Naive thymus-derived CD4-positive, alpha-beta T cell (primary cell): Measurements from ENCODE around the gene OGFOD1. TPM values are rescaled to one million over a fixed set of nuclear protein-coding genes. Genes with fewer than 3 reads are reported as not detected.

Experiments
- ATAC-seq: fragments of 150-1000 bp; cut with Tn5 transposase; 2 replicates; pipeline ENCODE4 v1.10.0; 2021; ENCODE audit warnings: mild to moderate bottlenecking, moderate library complexity
- CTCF ChIA-PET: fragments of 350-600 bp; sonication (Branson Sonifier 250); formaldehyde crosslinking; loops from one replicate; lab custom pipeline; 2021; ENCODE audit warnings: antibody characterized with exemption; lab: Charles Lee
- POLR2A ChIA-PET: fragments of 350-600 bp; sonication (Branson Sonifier 250); formaldehyde crosslinking; loops from one replicate; lab custom pipeline; 2021; ENCODE audit warnings: antibody characterized with exemption, inconsistent platforms; lab: Charles Lee
- DNase-seq, 9 donors: peaks; one replicate each; pipeline versions ENCODE4 v3.0.0 to v3.0.0-alpha.2; 2020 to 2022; ENCODE audit warnings: mixed read lengths in 1 of 9
- H3K27ac ChIP-seq: one replicate; pipeline ENCODE4 v1.7.0; 2013; ENCODE audit warnings: mild to moderate bottlenecking, low read depth, low read length, moderate library complexity
- H3K27me3 ChIP-seq, 2 donors: one replicate each; pipeline ENCODE4 v1.7.0; 2013; ENCODE audit warnings: low read length in 2 of 2, mild to moderate bottlenecking in 2 of 2, moderate library complexity in 2 of 2; ENCODE audit not compliant: control insufficient read depth in 2 of 2, insufficient read depth in 2 of 2
- H3K36me3 ChIP-seq, 3 experiments: 1 replicate in 2 of 3; 2 replicates in 1 of 3; pipeline ENCODE4 v1.7.0; 2013; ENCODE audit warnings: low read length in 3 of 3, mild to moderate bottlenecking in 3 of 3, moderate library complexity in 1 of 3; ENCODE audit not compliant: insufficient read depth in 3 of 3, control insufficient read depth in 2 of 3
- H3K4me1 ChIP-seq, 2 donors: one replicate each; pipeline ENCODE4 v1.7.0; 2013; ENCODE audit warnings: low read length in 2 of 2, mild to moderate bottlenecking in 2 of 2, moderate library complexity in 1 of 2; ENCODE audit not compliant: control insufficient read depth in 2 of 2, insufficient read depth in 2 of 2
- H3K4me3 ChIP-seq: 2 replicates; pipeline ENCODE4 v1.7.0; 2013; ENCODE audit warnings: mild to moderate bottlenecking, low read length
- H3K9me3 ChIP-seq, 3 experiments: 1 replicate in 2 of 3; 2 replicates in 1 of 3; pipeline ENCODE4 v1.7.0; 2013; ENCODE audit warnings: low read length in 3 of 3; ENCODE audit not compliant: control insufficient read depth in 2 of 3
- H3K27ac Mint-ChIP-seq, 9 donors: one replicate each; pipeline ENCODE4 v1.8.0; 2020 to 2022; ENCODE audit warnings: mixed read lengths in 9 of 9, mild to moderate bottlenecking in 8 of 9, moderate library complexity in 5 of 9, inconsistent platforms in 2 of 9
- H3K27me3 Mint-ChIP-seq, 5 donors: one replicate each; pipeline ENCODE4 v1.8.0; 2021 to 2022; ENCODE audit warnings: mixed read lengths in 5 of 5, mild to moderate bottlenecking in 1 of 5
- H3K36me3 Mint-ChIP-seq, 5 donors: one replicate each; pipeline ENCODE4 v1.8.0; 2020 to 2022; ENCODE audit warnings: mixed read lengths in 5 of 5, mild to moderate bottlenecking in 3 of 5, inconsistent platforms in 1 of 5
- H3K4me1 Mint-ChIP-seq, 7 donors: one replicate each; pipeline ENCODE4 v1.8.0; 2020 to 2022; ENCODE audit warnings: mixed read lengths in 7 of 7, mild to moderate bottlenecking in 3 of 7, inconsistent platforms in 1 of 7
- H3K4me3 Mint-ChIP-seq, 10 donors: one replicate each; pipeline ENCODE4 v1.8.0; 2020 to 2022; ENCODE audit warnings: mild to moderate bottlenecking in 10 of 10, mixed read lengths in 10 of 10, moderate library complexity in 6 of 10, inconsistent platforms in 2 of 10
- H3K9me3 Mint-ChIP-seq, 11 donors: one replicate each; pipeline ENCODE4 v1.8.0; 2020 to 2022; ENCODE audit warnings: mixed read lengths in 11 of 11, mild to moderate bottlenecking in 4 of 11, inconsistent platforms in 1 of 11, moderate library complexity in 1 of 11
- intact Hi-C, 2 donors: fragments of 100-400 bp; cut with micrococcal nuclease; formaldehyde crosslinking; loops; one replicate each; pipeline ENCODE4 v1.15.1; 2023
- polyA plus RNA-seq, 2 donors: library from polyadenylated mRNA; unstranded; fragments of 300-500 nt; fragmentation: Illumina TruSeq; gene quantifications; one replicate each; pipeline ENCODE4 v1.2.3, GENCODE V29; 2021
- total RNA-seq, 6 experiments: library from RNA in 5 of 6; stranded (reverse) in 5 of 6; gene quantifications; 1 replicate in 5 of 6; 2 replicates in 1 of 6; pipeline ENCODE4 v1.2.3 and lab custom pipeline; 2021 to 2026

The OGFOD1 gene
- total and polyA plus RNA-seq, 7 experiments from 2014 or later: 23.8 to 106 (median 45.3) TPM

- POLR2A ChIA-PET: no interaction called here
- H3K9me3 ChIP-seq: no peaks in the 10 kb centered on the region
- H3K36me3 ChIP-seq: peaks cover 6 to 39% (median 11%) of the 10 kb centered on the region in 3 experiments
- Mint-ChIP-seq H3K4me3 (no peak overlapping the region), H3K9me3 (peaks cover 0 to 2% (median 0%) of the 10 kb centered on the region in 11 donors), H3K36me3 (peaks cover 10 to 57% (median 20%) of the 10 kb centered on the region in 5 donors), H3K27ac (no peak overlapping the region), H3K4me1 (peaks cover 8 to 28% (median 14%) of the 10 kb centered on the region in 7 donors), H3K27me3 (no peaks in the 10 kb centered on the region)
- H3K4me3 ChIP-seq: no peak overlapping the region
- no peaks in the 10 kb centered on the region for H3K27me3 ChIP-seq
- no peak overlapping the region for H3K27ac ChIP-seq
- ATAC-seq: no peak
- intact Hi-C loops: no loop called here
- H3K4me1 ChIP-seq: no peaks in the 10 kb centered on the region
- DNase-seq: no peak
- CTCF ChIA-PET: no interaction called here
Measured at GRCh38 chr16:56411624-56412023, 39.7 kb upstream of the OGFOD1 start.

- Mint-ChIP-seq H3K9me3 (peaks cover 0 to 2% (median 0%) of the 10 kb centered on the region in 11 donors), H3K27ac (no peak overlapping the region), H3K27me3 (no peaks in the 10 kb centered on the region), H3K4me3 (no peak overlapping the region), H3K4me1 (peaks cover 8 to 28% (median 14%) of the 10 kb centered on the region in 7 donors), H3K36me3 (peaks cover 10 to 49% (median 13%) of the 10 kb centered on the region in 5 donors)
- Histone ChIP-seq H3K36me3 (peaks cover 2 to 30% (median 6%) of the 10 kb centered on the region in 3 experiments), H3K4me1 (no peaks in the 10 kb centered on the region), H3K27ac (no peak overlapping the region), H3K9me3 (no peaks in the 10 kb centered on the region), H3K27me3 (no peaks in the 10 kb centered on the region), H3K4me3 (no peak overlapping the region)
- CTCF ChIA-PET: interaction anchor here (0.6 to 0.9 kb wide), 2 partner anchors 145 to 289 kb away, joined by 3 to 4 read pairs; no protein-coding TSS in a partner anchor
- ATAC-seq: no peak
- intact Hi-C loops: no loop called here
- POLR2A ChIA-PET: no interaction called here
- DNase-seq: no peak
Measured at GRCh38 chr16:56413381-56413780, 38.0 kb upstream of the OGFOD1 start.

GRCh38 chr16:56414366-56414765 lies 37.0 kb upstream of the OGFOD1 start:
- H3K4me3 Mint-ChIP-seq: no peak overlapping the region
- Histone ChIP-seq H3K27ac (no peak overlapping the region), H3K9me3 (no peaks in the 10 kb centered on the region), H3K4me1 (no peaks in the 10 kb centered on the region), H3K4me3 (no peak overlapping the region), H3K36me3 (peaks cover 0 to 20% (median 0%) of the 10 kb centered on the region in 3 experiments), H3K27me3 (no peaks in the 10 kb centered on the region)
- no peaks in the 10 kb centered on the region for H3K27me3 Mint-ChIP-seq
- ATAC-seq (no peak), DNase-seq (no peak)
- ChIA-PET POLR2A (no interaction called here), CTCF (interaction anchor here (0.9 kb wide), 1 partner anchor 288 kb away, joined by 3 read pairs; no protein-coding TSS in a partner anchor)
- intact Hi-C loops: no loop called here
- peaks cover 3 to 39% (median 12%) of the 10 kb centered on the region in 5 donors for H3K36me3 Mint-ChIP-seq
- H3K9me3 Mint-ChIP-seq: peaks cover 0 to 2% (median 0%) of the 10 kb centered on the region in 11 donors
- peaks cover 8 to 32% (median 14%) of the 10 kb centered on the region in 7 donors for H3K4me1 Mint-ChIP-seq
- H3K27ac Mint-ChIP-seq: no peak overlapping the region

GRCh38 chr16:56415875-56416274 lies 35.5 kb upstream of the OGFOD1 start:
- H3K27me3 ChIP-seq: no peaks in the 10 kb centered on the region
- POLR2A ChIA-PET: no interaction called here
- H3K9me3 ChIP-seq: no peaks in the 10 kb centered on the region
- H3K27ac Mint-ChIP-seq: peak overlapping the region in 3 of 9 donors; percentile 3 to 34 (median 10)
- peaks cover 0 to 35% (median 12%) of the 10 kb centered on the region in 5 donors for H3K36me3 Mint-ChIP-seq
- peaks cover 0 to 2% (median 0%) of the 10 kb centered on the region in 11 donors for H3K9me3 Mint-ChIP-seq
- H3K4me3 Mint-ChIP-seq: no peak overlapping the region
- intact Hi-C loops: no loop called here
- DNase-seq: no peak
- peaks cover 0 to 16% (median 0%) of the 10 kb centered on the region in 3 experiments for H3K36me3 ChIP-seq
- no peak overlapping the region for H3K27ac ChIP-seq
- no peak for ATAC-seq
- H3K4me3 ChIP-seq: no peak overlapping the region
- H3K4me1 ChIP-seq: no peaks in the 10 kb centered on the region
- peaks cover 16 to 42% (median 21%) of the 10 kb centered on the region in 7 donors for H3K4me1 Mint-ChIP-seq
- CTCF ChIA-PET: interaction anchor here (0.6 kb wide), 1 partner anchor 467 kb away, joined by 3 read pairs; no protein-coding TSS in a partner anchor
- H3K27me3 Mint-ChIP-seq: no peaks in the 10 kb centered on the region

GRCh38 chr16:56417138-56417537 lies 34.2 kb upstream of the OGFOD1 start:
- no peaks in the 10 kb centered on the region for H3K27me3 ChIP-seq
- Mint-ChIP-seq H3K36me3 (peaks cover 0 to 27% (median 7%) of the 10 kb centered on the region in 5 donors), H3K27me3 (no peaks in the 10 kb centered on the region), H3K9me3 (peaks cover 0 to 2% (median 0%) of the 10 kb centered on the region in 11 donors), H3K4me3 (no peak overlapping the region), H3K4me1 (peaks cover 24 to 51% (median 29%) of the 10 kb centered on the region in 7 donors), H3K27ac (no peak overlapping the region)
- DNase-seq (no peak), ATAC-seq (no peak)
- ChIA-PET POLR2A (interaction anchor here (0.6 kb wide), 1 partner anchor 18 kb away, joined by 3 read pairs; no protein-coding TSS in a partner anchor), CTCF (no interaction called here)
- intact Hi-C loops: no loop called here
- no peaks in the 10 kb centered on the region for H3K9me3 ChIP-seq
- H3K36me3 ChIP-seq: peaks cover 0 to 11% (median 0%) of the 10 kb centered on the region in 3 experiments
- no peaks in the 10 kb centered on the region for H3K4me1 ChIP-seq
- no peak overlapping the region for H3K27ac ChIP-seq
- H3K4me3 ChIP-seq: no peak overlapping the region

GRCh38 chr16:56419740-56420548 lies 31.4 kb upstream of the OGFOD1 start:
- H3K9me3 ChIP-seq: no peaks in the 10 kb centered on the region
- peaks cover 0 to 11% (median 0%) of the 10 kb centered on the region in 5 donors for H3K36me3 Mint-ChIP-seq
- no peaks in the 10 kb centered on the region for H3K36me3 ChIP-seq
- H3K27ac ChIP-seq: no peak overlapping the region
- intact Hi-C loops: loop anchor here (10.0 kb wide), 3 partner anchors 225 to 1315 kb away; partner anchors contain the start of genes GNAO1 (in 1 of the 2) and KATNB1 (in 1 of the 2)
- no peaks in the 10 kb centered on the region for H3K9me3 Mint-ChIP-seq
- no peak for DNase-seq
- no peaks in the 10 kb centered on the region for H3K27me3 Mint-ChIP-seq
- no peak overlapping the region for H3K4me3 ChIP-seq
- POLR2A ChIA-PET: no interaction called here
- H3K27me3 ChIP-seq: no peaks in the 10 kb centered on the region
- CTCF ChIA-PET: interaction anchor here (0.6 kb wide), 1 partner anchor 37 kb away, joined by 4 read pairs; no protein-coding TSS in a partner anchor
- H3K4me1 ChIP-seq: peaks cover 6 to 8% of the 10 kb centered on the region in 2 donors
- peaks cover 45 to 59% (median 52%) of the 10 kb centered on the region in 7 donors for H3K4me1 Mint-ChIP-seq
- H3K27ac Mint-ChIP-seq: peak overlapping the region in 3 of 9 donors; percentile 3 to 63 (median 12)
- no peak for ATAC-seq
- no peak overlapping the region for H3K4me3 Mint-ChIP-seq
